GM19351 (cell line): ENCODE data around the gene KRR1.
"Not testable (repeated sequence)": the region's sequence is repeated elsewhere in the genome, so short reads cannot be mapped to it uniquely, and the experiment has no call there.

Experiments
- ATAC-seq: cut with Tn5 transposase; IDR thresholded peaks from one replicate; pipeline ENCODE4 v1.9.1; 2021; ENCODE audit warnings: mild to moderate bottlenecking, moderate library complexity; ENCODE audit not compliant: unreplicated experiment

Gene KRR1

DNA sequence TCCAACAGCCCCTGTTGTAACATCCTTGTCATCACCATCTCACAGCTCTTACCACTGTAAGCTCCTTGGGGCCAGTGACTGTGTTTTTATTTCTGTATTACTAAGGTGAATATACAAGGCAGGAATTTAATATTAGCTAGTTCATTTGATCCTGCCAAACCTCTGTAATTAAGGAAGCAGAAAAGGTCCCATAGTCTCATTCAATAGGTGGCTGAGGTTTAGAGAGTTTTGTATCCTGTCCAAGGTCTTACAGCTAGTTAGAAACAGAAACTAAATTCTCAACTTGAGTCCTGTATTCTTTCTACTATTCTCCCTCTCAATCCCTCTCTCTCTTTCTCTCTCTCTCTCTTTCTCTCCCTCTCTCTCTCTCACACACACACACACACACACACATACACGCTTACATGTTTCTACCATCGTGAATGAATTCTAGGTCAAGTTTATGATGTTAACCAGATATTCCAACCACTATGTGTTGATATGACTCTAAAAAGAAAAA is 31.4 kb downstream of the KRR1 start:
- peak; percentile 33 for ATAC-seq

DNA sequence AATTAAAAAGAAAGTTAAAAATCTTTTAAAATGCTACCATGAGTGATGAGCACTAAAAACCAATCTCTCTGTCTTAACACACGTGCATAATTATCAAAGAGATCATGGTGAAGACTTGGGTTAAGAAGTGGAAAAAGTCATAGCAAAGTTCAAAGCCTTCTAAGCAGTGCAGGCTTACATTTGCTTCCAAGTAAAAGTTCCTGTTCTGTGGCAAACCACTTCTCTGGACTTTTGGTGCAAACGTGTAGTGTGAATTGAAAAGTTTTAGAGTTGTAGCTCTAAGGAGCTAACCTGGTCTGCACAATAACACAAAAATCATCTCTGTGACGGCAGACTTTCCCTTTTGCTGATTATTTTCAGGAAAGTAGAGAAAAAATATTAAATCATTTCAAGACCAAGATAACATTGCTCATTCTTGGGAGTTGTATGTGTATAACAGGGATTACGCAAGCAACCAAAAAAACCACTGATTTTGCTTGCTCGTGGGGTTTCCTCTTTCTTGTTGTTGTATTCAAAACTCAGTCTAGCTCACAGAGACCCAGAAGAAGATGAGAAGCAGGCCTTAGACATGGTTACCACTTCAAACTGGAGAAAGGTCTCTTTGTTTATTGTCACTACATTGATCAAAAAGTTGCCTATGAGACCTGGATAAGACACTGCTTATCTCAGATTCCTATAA is 33.2 kb downstream of the KRR1 start:
- ATAC-seq: peak; percentile 25

DNA sequence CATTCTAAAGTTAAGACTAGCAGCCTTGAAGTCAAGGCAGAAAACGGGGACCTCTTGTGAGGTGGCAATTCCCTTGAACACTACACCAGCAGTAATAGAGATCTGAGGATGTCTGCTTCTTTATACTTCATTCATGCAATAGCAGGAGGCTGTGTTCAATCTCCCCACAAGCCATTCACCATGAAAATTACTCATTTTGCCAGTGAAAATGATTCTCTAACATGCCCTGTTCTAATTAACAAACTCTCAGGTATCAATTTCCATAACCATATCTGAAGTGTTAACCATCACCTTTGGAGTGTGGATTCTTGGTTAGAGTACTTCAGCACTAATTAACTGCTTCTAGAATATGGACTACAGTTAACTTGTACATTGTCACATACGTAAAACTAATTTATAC is 34.3 kb downstream of the KRR1 start:
- no peak for ATAC-seq

DNA sequence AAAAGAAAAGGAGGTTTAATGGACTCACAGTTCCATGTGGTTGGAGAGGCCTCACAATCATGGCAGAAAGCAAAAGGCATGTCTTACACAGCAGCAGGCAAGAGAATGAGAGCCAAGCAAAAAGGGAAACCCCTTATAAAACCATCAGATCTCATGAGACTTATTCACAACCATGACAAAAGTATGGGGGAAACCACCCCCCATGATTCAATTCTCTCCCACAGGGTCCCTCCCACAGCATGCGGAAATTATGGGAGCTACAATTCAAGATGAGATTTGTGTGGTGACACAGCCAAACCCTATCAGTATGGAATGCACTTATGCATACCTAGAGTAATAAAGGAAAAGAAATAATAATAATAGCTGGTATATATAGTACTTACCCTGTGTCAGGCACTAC is 35.3 kb downstream of the KRR1 start:
- no peak for ATAC-seq

DNA sequence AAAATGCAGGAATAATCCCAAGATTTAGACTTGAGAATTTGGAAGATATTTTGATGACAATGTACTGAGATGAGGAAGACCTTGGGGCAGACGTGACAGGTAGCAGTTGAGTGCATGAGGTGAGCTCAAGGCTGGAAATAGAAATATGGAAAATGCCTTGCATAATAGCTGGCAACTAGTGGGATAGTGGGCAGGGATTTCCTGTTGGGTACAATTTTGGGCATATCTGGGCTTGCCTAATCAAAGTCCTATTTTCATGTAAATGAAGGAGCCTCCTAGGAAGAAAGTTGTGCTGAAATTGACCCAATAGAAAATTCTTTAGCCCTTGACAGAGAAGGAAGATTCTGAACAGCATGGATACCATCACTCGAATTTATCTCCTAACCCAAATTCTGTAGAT is 37.3 kb downstream of the KRR1 start:
- no peak for ATAC-seq

DNA sequence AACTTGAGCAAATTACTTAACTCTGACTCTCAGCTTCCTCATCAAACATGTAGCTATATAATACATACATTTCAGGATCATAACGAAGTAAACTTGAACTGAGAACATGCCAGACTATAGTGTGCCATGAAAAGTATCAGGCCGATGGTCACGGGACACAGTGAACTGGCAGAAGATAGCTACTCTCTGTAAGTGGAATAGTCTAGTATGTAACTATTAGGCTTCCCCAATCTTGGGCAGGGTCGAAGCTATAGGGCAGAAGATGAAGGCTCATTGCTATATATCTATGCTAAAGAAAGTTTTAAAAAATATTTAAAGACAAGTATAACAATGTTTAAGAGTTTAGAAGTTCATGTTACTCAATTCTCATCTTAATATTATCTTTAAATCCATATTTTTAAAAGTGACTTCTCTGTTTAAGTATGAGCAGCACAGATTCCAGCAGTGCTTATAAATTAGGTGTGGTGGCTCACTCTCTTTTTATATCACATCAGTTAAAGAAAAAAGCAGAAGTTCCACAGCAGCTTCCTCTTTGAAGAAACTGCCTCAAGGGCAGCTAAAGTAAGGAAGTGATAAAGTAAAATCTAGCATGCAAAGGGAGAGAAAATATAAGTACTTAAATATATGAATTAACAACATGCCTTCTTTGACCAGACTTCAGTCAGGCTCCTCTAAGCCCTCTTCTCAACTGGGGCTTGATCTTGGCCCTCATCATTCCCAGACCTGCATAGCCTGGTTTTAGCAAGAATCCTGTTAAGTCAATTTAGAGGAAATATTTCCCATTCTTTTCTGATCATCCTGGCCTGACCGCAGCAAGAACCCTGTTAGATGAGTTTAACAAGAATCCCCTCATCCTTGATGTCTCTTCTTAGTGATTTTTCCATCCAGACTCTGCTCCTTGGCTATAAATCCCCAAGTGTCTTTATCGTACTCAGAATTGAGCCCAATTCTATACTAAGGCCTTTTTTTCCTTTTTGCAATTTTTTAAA is 39.2 kb downstream of the KRR1 start:
- ATAC-seq: peak; percentile 80

DNA sequence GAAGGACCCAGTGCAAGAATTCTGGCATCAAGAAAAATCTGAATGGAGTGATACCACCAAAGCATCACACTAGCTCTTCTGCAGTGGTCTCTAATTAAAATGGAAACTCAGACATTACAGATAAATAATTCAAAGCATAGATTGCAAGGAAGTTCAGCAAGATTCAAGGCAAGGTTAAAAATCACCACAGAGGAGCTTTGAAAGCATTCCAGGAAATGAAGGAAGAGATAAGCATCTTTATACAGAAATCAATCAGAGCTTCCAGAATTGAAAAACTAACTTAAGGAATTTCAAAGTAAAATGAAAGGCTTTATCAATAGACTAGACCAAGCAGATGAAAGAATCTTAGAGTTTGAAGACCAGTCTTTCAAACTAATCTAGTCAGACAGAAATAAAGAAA is 51.2 kb downstream of the KRR1 start:
- ATAC-seq: no peak

DNA sequence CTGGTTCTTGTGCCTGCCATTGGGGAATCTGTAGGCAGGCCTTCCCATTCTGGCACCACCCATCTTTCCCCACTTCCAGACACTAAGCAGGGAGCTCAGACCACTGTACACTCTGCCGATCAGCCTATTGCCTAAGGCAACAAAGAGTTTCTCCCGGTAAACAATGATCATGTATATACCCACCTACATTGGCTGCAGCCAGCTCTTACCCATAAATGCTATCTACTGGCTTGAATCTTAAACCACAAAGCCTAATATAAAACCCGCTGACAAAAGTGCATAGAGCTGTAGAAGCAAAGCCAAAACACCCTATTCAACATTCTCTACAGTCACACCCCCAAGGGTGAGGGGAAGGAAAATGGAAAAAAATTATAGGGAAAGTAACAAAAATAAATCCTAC is 51.7 kb downstream of the KRR1 start:
- no peak for ATAC-seq

DNA sequence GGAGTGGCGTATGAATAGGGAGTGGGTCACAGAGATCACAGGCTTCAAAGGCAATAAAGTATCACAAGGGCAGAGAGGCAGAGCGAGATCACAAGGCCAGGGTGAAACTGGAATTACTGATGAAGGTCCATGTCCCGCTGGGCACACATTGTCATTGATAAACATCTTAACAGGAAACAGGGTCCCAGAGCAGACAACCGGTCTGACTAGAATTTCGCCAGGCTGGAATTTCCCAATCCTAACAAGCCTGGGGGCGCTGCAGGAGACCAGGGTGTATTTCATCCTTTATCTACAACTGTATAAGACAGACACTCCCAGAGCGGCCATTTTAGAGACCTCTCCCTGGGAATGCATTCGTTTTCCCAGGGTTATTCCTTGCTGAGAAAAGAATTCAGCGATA is 53.5 kb downstream of the KRR1 start:
- ATAC-seq: not testable (repeated sequence)

DNA sequence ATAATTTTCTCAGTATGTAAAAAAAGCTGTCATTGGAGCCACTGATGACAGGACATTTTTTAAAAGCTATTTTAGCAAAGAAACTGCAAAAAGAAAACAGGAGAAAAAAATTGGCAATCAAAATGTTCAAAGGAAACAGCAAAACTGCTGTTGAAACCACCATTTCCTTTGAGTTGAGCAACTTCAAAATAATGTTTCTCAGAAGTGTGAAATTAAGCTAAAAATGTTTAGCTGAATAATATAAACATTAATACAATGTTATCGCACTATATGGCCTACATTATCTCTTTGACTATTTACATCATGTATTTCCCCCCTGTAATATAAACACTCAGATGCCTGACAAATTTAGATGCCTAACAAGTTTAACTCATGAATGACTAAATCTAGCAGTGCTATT is 54.2 kb downstream of the KRR1 start:
- no peak for ATAC-seq

DNA sequence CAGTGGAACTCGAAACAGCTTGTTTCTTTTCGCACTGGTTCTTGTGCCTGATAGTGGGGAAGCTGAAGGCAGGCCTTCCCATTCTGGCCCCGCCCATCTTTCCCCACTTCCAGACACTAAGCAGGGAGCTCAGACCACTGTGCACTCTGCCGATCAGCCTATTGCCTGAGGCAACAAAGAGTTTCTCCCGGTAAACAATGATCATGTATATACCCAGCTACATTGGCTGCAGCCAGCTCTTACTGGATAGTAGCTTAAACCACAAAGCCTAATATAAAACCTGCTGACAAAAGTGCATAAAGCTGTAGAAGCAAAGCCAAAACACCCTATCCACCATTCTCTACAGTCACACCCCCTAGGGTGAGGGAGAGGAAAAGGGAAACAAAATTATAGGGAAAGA is 55.6 kb downstream of the KRR1 start:
- ATAC-seq: no peak

DNA sequence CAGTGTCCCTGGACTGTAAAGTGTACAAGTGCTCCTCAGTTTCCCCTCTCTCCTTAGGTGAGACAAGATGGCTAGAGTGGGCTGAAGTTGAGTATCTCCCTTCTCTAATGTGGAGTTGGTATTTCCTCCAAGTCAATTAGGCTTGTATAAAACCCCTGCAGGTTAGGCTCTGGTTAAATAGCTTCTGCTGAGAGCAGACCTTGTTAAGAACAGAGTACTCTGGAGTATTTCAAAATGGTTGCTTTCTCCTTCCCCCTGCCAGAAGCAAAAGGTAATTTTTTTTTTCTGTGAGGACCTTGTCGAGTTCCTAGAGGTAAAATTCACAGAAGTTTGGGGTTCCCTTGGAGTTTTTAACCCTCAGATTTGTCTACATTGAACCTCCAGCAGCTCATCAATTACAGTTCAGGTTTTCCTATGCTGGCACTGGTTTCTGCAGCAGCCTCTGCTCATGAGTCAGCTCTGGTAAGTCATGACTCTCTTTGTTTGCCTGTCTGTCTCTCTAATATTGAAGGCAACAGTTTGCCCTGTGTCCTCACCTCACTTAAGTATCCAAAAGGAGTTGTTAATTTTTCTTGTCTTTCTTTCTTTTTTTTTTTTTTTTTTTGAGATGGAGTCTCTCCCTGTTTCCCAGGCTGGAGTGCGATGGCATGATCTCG is 58.6 kb downstream of the KRR1 start:
- ATAC-seq: no peak

DNA sequence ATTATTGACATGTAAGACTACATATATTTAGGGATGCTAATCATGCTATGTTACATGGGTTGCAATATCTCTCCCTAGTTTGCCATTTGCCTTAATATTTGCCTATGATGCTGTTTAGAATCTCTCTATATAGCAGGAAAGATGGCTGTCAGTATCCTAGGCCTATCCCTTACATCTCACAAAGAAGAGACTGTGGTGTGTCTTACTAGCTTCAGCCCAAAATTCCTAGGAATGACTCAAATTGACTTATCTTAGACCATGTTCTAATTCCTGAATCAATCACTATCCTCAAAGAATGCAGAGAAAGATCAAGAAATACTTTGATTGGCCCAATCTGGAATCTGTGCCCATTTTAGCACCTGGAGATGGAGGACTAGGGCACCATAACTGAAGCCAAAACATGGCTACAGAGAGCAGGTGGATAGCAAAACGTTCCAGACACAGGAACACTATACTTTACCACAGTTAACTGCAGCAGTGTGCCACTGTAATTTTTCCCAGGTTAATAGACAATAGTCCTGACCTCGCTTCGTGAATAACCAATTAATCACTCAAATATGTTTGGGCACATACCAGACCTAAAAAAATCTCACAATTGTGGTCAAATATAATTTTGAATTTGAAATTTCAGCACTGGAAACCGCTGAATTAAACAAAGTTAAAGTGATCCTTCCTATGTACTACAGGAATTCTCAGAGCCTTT is 63.6 kb downstream of the KRR1 start:
- no peak for ATAC-seq

DNA sequence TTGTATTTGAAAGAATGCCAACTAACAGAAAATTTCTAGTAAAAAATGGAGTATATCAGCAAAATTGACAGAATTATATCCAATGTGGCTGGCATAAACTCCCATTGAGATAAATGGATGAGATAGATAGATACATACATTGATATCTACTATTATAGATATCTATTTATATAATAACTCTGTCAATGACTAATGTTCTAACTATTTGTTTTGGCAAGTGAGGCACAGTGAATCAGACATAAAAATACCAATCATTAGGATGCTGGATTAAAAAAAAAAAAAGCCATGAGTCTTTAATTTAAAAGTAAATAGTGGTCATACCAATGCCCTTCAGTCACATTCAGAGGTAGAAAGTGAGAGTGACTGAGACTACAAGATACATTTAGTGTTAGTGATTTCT is 64.6 kb downstream of the KRR1 start:
- ATAC-seq: no peak

DNA sequence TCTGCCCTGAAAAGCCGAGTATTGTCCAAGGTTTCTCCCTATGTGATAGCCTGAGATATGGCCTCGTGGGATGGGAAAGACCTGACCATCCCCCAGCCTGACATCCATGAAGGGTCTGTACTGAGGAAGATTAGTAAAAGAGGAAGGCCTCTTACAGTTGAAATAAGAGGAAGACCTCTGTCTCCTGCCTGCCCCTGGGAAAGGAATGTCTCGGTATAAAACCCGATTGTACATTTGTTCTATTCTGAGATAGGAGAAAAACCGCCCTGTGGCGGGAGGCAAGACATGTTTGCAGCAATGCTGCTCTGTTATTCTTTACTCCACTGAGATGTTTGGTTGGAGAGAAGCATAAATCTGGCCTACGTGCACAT is 66.3 kb downstream of the KRR1 start:
- ATAC-seq: not testable (repeated sequence)

DNA sequence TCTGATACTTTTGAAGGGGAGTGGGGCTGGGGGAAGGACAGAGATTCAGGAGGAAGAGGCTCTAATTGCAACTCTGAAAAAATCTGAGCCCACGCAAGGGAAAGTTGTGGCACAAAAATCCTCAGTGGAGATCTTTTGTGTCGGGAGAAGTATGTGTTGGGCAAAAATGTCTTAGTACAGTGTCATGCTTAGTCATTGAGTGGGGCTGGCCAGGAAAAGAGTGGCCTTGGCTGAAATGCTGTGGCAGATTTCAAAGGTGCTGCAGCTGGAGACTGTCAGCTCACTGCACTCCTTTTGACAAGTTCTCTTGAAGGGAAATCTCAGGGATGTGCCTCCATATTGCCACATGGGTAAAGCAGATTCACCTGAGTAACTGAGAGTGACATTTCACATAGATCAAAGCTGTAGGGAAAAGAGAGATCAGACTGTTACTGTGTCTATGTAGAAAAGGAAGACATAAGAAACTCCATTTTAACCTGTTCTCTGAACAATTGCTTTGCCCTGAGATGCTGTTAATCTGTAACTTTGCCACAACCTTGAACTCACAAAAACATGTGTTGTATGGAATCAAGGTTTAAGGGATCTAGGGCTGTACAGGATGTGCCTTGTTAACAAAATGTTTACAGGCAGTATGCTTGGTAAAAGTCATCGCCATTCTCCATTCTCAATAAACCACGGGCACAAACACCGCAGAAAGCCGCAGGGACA is 66.8 kb downstream of the KRR1 start:
- ATAC-seq: no peak

DNA sequence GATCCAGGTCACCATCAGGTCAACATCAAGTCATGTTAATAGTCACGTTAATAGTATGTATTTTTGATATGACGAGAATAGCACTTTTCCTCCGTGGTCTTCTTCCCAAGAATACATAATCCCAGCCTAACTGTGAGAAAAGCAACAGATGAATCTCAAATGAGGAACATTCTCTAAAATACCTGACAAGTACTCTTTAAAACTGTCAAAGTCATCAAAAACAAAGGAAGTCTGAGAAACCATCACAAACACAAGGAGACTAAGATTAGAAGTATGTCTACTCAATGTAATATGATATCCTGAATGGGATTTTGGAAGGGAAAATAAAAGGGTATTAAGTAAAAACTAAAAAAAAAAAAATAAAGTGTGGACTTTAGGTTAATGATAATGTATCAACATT is 67.7 kb downstream of the KRR1 start:
- no peak for ATAC-seq

DNA sequence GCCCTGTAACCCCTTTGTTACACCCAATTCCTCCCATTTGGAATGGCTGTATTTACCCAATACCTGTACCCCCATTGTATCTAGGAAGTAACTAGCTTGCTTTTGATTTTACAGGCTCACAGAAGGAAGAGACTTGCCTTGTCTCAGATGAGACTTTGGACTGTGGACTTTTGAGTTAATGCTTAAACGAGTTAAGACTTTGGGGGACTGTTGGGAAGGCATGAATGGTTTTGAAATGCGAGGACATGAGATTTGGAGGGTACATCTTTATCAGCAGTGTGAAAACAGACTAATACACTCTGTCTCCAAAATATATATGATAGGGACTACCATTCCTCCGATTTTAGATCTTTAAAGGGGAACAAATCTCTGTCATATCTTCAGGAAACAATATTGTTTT is 69.0 kb downstream of the KRR1 start:
- not testable (repeated sequence) for ATAC-seq

DNA sequence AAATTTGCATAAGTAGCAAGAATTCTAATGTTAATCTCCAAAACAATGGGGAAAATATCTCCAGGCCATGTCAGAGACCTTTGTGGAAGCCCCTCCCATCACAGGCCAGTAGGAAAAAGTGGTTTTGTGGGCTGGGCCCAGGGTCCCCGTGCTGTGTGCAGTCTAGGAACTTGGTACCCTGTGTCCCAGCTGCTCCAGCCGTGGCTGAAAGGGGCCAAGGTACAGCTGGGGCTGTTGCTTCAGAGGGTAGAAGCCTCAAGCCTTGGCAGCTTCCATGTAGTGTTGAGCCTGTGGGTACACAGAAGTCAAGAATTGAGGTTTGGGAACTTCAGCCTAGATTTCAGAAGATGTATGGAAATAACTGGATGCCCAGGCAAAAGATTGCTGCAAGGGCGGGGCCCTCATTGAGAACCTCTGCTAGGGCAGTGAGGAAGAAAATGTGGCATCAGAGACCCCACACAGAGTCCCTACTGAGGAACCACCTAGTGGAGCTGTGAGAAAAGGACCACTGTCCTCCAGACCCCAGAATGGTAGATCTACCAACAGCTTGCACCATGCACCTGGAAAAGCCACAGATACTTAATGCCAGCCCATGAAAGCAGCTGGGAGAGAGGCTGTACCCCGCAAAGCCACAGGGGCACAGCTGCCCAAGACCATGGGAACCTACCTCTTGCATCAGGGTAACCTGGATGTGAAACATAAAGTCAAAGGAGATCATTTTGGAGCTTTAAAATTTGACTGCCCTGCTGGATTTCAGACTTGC is 69.5 kb downstream of the KRR1 start:
- ATAC-seq: not testable (repeated sequence)
